AG04450 (cell line): ENCODE measurements around the gene P4HB. TPM values are rescaled to one million over a fixed set of nuclear protein-coding genes. Genes with fewer than 3 reads are reported as not detected.
A peak's percentile ranks its signal among the peaks of the same experiment; 100 is the strongest.

ENCODE experiments used
- CTCF ChIA-PET: fragments of 300-600, 350-600 bp; formaldehyde crosslinking; extraction: SDS; loops from one replicate; lab custom pipeline; 2022; ENCODE audit warnings: antibody characterized with exemption, inconsistent platforms; lab: Charles Lee
- POLR2A ChIA-PET: fragments of 350-600 bp; formaldehyde crosslinking; extraction: SDS; loops from one replicate; lab custom pipeline; 2021; ENCODE audit warnings: antibody characterized with exemption, inconsistent platforms; lab: Yijun Ruan, JAX
- DNase-seq: peaks from one replicate; pipeline ENCODE4 v3.0.0-alpha.2; 2011; ENCODE audit warnings: low read depth, low spot score
- H3K27ac ChIP-seq: one replicate; pipeline ENCODE4 v1.5.1; 2012; ENCODE audit warnings: low read depth, low read length, control low read depth
- H3K27me3 ChIP-seq: one replicate; pipeline ENCODE4 v1.6.0; 2012; ENCODE audit warnings: low read length; ENCODE audit not compliant: control insufficient read depth, insufficient read depth
- H3K4me3 ChIP-seq: 2 replicates; pipeline ENCODE4 v1.5.1; 2011; ENCODE audit warnings: mild to moderate bottlenecking, low read depth, low read length, control low read depth
- H3K9me3 ChIP-seq: 2 replicates; pipeline ENCODE4 v1.5.1; 2012; ENCODE audit warnings: low read length; ENCODE audit not compliant: control insufficient read depth, insufficient read depth
- CTCF ChIP-seq: IDR thresholded peaks from 2 replicates; pipeline ENCODE4 v1.5.1; 2011; ENCODE audit warnings: low read depth, low read length, control low read depth, inconsistent platforms
- polyA plus RNA-seq: library from polyadenylated mRNA; depleted of rRNA; stranded (reverse); fragments of >200 nt; gene quantifications from 2 replicates; pipeline ENCODE4 v1.2.3, GENCODE V29; 2011

The P4HB gene
- polyA plus RNA-seq, 1 experiment: 158 TPM

DNA sequence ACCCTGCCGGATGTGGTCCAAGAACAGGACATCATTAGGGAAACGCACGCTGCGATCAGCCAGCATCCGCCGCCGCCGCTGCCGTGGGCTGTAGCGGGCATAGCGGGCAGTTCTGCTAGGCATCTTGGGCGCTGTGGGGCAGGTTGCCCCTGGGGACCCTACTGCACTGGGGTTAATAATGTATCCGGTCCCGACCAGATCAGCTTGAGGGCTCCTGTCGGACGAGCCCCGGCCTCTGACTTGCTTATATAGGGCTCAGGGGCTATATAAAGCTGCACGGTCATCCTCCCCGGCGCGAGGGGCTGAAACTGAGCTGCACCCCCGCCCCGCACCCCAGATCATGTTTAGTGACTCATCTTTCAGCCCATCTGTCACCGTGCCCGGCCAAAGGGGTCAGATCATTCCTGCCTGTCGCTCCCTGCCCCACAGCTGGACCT lies 25.5 kb downstream of the P4HB start, which contains the start of gene PPP1R27:
Gene PPP1R27, minus strand, starts transcription at position 220 of the 437 bp plus-strand sequence. Its CDS starts 97 bp downstream, at position 123.
- H3K27me3 ChIP-seq: no peaks in the 10 kb centered on the region
- no peaks in the 10 kb centered on the region; the same call in 1 of the 2 replicates for H3K9me3 ChIP-seq
- ChIA-PET CTCF (no interaction called here), POLR2A (no interaction called here)
- no peak for DNase-seq
- no peak within 1 kb of the TSS for H3K27ac ChIP-seq
- TF ChIP-seq CTCF: no peak
- peak within 1 kb of the TSS; percentile 80 for H3K4me3 ChIP-seq

DNA sequence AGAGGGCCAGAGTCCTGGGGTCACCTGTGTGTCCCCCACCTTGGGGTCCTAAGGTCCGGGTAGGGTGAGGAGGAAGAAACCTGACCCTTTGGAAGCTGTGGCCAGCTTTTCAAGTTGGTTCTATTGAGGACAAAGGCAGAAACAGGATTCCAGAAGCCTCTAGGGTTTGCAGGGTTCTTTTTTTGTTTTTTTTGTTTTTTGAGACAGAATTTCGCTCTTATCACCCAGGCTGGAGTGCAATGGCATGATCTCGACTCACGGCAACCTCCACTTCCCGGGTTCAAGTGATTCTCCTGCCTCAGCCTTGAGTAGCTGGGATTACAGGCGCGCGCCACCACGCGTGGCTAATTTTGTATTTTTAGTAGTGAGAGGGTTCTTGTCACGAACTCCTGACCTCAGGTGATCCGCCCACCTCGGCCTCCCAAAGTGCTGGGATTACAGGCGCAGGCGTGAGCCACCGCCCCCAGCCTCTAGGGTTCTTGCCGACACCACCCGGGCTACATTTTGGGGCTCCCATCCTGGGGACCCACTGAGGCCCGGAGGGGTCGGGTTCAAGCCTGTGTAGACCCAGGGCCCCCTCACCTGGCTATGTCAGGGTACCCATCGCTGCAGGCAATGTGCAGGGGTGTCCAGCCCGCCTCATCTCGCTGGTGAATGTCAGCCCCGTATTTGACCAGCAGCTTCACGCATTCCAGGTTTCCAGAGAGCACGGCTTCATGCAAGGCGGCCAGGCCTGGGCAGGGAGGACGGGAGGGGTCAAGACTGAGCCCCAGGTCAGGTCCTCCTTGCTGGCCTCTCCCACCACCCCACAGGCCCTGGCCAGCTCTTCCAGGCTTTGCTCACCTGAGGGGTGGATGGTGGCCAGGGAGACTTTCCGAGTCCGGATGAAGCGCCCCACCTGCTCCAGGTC lies 26.2 kb downstream of the P4HB start:
- CTCF ChIA-PET: no interaction called here
- Histone ChIP-seq H3K4me3 (peak overlapping the region; percentile 80), H3K9me3 (no peaks in the 10 kb centered on the region; the same call in 1 of the 2 replicates), H3K27me3 (no peaks in the 10 kb centered on the region), H3K27ac (peak overlapping the region; percentile 89)
- no peak for DNase-seq
- POLR2A ChIA-PET: interaction anchor here (0.9 to 1.7 kb wide), 8 partner anchors 8 to 132 kb away, joined by 3 to 12 read pairs (median 6); partner anchors contain the start of genes MRPL12 and P4HB
- no peak for TF ChIP-seq CTCF

DNA sequence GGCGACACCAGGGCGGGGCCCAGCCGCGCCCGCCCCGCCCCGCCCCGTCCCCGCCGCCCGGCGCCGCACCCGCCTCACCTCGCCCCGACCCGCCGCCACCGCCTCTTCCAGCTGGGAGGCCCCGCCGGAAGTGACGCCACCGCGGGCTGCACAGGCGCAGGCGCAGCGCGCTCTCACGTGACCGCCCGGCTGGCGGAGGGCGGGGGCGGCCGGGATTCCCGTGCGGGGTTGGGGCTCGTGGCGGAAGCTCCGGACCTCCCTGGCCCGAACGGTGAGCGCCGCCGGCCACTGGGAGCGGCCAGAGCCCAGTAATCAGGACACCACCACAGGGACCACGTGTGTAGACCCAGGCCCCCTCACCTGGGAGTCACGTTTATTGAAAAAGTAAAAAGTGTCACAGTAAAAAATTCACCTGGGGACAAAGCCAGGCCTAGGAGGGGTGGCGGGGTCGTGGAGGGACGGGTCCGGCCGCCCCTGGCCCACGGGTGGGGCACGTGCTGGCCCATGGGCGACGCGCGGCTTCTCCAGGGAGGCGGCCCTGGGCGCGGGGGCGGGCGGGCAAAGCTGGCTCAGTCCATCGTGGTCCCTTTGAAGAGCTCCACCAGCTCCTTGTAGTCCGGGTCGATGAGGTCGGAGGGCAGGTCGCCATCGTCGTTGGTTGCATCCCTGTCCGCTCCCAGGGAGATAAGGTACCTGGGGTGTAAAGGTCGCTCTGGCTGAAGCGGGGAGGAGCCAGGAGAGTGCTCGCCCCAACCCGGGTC lies 27.0 kb downstream of the P4HB start, which contains the start of gene MCRIP1:
Gene MCRIP1, minus strand, starts transcription at position 132 of the 761 bp plus-strand sequence. CDS start 8,785 bp downstream, outside the sequence.
- peak; percentile 65 for DNase-seq
- Histone ChIP-seq H3K4me3 (peak within 1 kb of the TSS; percentile 80), H3K27ac (peak within 1 kb of the TSS; percentile 89), H3K9me3 (no peaks in the 10 kb centered on the region; the same call in 1 of the 2 replicates), H3K27me3 (no peaks in the 10 kb centered on the region)
- CTCF ChIA-PET: interaction anchor here (0.6 kb wide), 1 partner anchor 122 kb away, joined by 3 read pairs; no protein-coding TSS in a partner anchor
- no peak for TF ChIP-seq CTCF
- POLR2A ChIA-PET: interaction anchor here (0.7 to 1.7 kb wide), 13 partner anchors 9 to 131 kb away, joined by 3 to 12 read pairs (median 5); partner anchors contain the start of genes MRPL12 and P4HB

GRCh38 chr17:81832608-81833159 lies 27.7 kb downstream of the P4HB start:
- DNase-seq: no peak
- no peak for TF ChIP-seq CTCF
- Histone ChIP-seq H3K9me3 (no peaks in the 10 kb centered on the region; the same call in 1 of the 2 replicates), H3K27ac (peak overlapping the region; percentile 78), H3K4me3 (peak overlapping the region; percentile 80), H3K27me3 (no peaks in the 10 kb centered on the region)
- POLR2A ChIA-PET: interaction anchor here (0.9 to 1.7 kb wide), 10 partner anchors 10 to 130 kb away, joined by 3 to 12 read pairs (median 6); partner anchors contain the start of genes MRPL12 and P4HB
- CTCF ChIA-PET: interaction anchor here (0.6 kb wide), 1 partner anchor 169 kb away, joined by 4 read pairs; no protein-coding TSS in a partner anchor
